AG20443 (cell line): ENCODE results near the gene TXK.

Experiments
- DNase-seq: peaks from one replicate; pipeline ENCODE4 v3.0.0; 2012; ENCODE audit warnings: low spot score, mixed read lengths

TXK gene

DNA sequence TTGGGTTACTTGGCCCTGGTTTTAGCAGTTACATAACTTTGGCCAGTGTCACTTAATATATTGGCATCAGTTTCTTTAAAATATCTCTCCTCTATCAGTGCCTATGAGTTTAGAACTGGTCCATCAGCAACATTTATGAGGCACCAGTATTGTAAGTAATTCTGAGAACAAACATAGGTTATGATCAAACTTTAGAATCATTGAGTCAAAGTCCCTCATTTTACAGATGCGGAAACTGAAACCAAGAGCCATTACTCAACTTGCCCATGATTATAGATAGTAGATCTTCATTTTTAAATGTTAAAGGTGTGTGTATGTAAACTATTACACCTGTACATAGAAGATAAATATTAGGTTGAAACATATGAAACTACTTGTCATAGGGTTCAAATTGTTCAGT, 113.0 kb downstream of the TXK start:
- no peak for DNase-seq

DNA sequence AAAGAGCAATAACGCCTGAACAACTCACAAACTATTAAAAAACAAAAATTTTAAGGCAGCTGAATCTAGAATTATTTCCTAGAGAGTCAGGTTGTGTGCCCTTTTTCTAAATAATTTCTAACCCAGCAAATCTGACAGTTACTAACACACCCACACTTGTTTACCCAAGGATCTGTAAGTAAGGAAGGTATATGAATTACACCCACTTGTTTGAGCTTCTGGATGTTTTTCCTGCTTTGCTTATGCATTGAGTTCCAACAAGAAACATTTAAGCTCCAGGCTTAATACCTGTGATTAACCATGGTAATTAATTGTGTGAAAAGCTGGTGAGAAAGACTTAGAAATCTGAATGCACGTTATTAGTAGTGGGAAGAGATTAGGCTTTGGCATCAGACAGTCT, 115.9 kb downstream of the TXK start:
- DNase-seq: no peak

DNA sequence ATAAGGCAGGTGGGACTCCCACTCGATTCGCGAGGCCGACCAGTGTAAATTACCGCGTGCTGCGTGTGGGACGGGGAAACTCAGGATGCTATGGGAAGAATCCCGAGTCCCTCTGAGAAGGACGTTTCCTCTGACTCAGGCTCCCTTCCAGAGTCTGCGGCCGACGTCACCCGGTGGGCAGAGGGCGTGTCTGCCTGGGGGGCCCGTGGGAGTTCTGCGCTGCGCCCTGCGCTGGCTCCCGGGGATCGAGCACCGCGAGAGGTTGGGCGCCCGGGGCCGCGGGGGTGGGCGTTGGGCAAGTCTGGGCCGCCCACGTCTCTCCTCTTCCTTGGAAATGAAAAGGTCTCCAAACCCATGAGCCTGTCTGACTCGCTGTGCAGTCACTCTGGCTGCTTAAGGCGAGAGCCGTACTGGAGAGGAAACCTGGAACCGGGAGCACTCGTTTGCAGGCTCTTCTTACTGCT, 116.9 kb downstream of the TXK start:
- peak; percentile 71 for DNase-seq
